Measurements from ENCODE around the gene LIN9. TPM values are rescaled to one million over a fixed set of nuclear protein-coding genes. Genes with fewer than 3 reads are reported as not detected.

Gene LIN9
- total RNA-seq, 1 donor from 2014 or later = 10.5 TPM

- peaks cover 4% of the 10 kb centered on the region for H3K27me3 Mint-ChIP-seq
- TF ChIP-seq, protein P1, sequence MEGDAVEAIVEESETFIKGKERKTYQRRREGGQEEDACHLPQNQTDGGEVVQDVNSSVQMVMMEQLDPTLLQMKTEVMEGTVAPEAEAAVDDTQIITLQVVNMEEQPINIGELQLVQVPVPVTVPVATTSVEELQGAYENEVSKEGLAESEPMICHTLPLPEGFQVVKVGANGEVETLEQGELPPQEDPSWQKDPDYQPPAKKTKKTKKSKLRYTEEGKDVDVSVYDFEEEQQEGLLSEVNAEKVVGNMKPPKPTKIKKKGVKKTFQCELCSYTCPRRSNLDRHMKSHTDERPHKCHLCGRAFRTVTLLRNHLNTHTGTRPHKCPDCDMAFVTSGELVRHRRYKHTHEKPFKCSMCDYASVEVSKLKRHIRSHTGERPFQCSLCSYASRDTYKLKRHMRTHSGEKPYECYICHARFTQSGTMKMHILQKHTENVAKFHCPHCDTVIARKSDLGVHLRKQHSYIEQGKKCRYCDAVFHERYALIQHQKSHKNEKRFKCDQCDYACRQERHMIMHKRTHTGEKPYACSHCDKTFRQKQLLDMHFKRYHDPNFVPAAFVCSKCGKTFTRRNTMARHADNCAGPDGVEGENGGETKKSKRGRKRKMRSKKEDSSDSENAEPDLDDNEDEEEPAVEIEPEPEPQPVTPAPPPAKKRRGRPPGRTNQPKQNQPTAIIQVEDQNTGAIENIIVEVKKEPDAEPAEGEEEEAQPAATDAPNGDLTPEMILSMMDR (conservative IDR thresholded peaks at IDR 0.05) = no peak
- H3K4me3 Mint-ChIP-seq = no peak overlapping the region
- H3K9me3 Mint-ChIP-seq = no peaks in the 10 kb centered on the region
- no peak for DNase-seq (ENCODE audit: extremely low spot score, unreplicated experiment)
- no peak overlapping the region for H3K27ac Mint-ChIP-seq
- H3K4me1 Mint-ChIP-seq (ENCODE audit: unreplicated experiment) = peaks cover 7% of the 10 kb centered on the region
- no peaks in the 10 kb centered on the region for H3K36me3 Mint-ChIP-seq
These were observed 93.7 kb downstream of the LIN9 start for GRCh38 chr1:226215239-226215638.

DNA sequence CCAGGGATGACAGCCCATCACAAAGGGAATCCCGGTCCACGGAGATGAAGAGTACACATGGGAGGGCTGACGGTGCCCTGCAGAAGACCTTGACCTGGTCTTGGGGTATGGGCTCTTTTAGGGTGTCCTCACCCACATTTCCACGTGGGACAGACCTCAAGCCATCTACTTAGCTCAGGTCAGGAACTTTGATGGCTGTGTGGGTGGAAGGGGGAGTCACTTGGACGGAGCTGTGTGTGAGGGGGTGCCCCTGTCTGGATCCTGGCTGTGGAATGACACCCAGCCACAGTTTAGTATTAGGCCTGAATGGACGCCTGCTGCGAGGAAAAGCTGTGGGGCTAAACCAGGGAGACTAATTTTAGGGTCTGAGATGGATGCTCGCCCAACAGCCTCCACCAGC lies 96.4 kb downstream of the LIN9 start:
- H3K9me3 Mint-ChIP-seq = no peaks in the 10 kb centered on the region
- no peaks in the 10 kb centered on the region for H3K36me3 Mint-ChIP-seq
- no peaks in the 10 kb centered on the region for H3K27me3 Mint-ChIP-seq
- TF ChIP-seq, protein P1 (conservative IDR thresholded peaks at IDR 0.05) = no peak
- H3K27ac Mint-ChIP-seq = no peak overlapping the region
- no peak overlapping the region for H3K4me3 Mint-ChIP-seq
- peaks cover 11% of the 10 kb centered on the region for H3K4me1 Mint-ChIP-seq (ENCODE audit: unreplicated experiment)
- no peak for DNase-seq (ENCODE audit: extremely low spot score, unreplicated experiment)

GRCh38 chr1:226211181-226211821 lies 97.7 kb downstream of the LIN9 start:
- Mint-ChIP-seq H3K9me3 (no peaks in the 10 kb centered on the region), H3K27me3 (no peaks in the 10 kb centered on the region), H3K4me3 (no peak overlapping the region), H3K27ac (no peak overlapping the region), H3K4me1 (ENCODE audit: unreplicated experiment) (peaks cover 6% of the 10 kb centered on the region), H3K36me3 (no peaks in the 10 kb centered on the region)
- DNase-seq (ENCODE audit: extremely low spot score, unreplicated experiment) = no peak
- TF ChIP-seq, protein P1 (conservative IDR thresholded peaks at IDR 0.05) = no peak

GRCh38 chr1:226210571-226211176 lies 98.3 kb downstream of the LIN9 start:
- H3K36me3 Mint-ChIP-seq = no peaks in the 10 kb centered on the region
- DNase-seq (ENCODE audit: extremely low spot score, unreplicated experiment) = no peak
- peaks cover 6% of the 10 kb centered on the region for H3K4me1 Mint-ChIP-seq (ENCODE audit: unreplicated experiment)
- H3K27me3 Mint-ChIP-seq = no peaks in the 10 kb centered on the region
- H3K9me3 Mint-ChIP-seq = no peaks in the 10 kb centered on the region
- no peak overlapping the region for H3K27ac Mint-ChIP-seq
- TF ChIP-seq, protein P1 (conservative IDR thresholded peaks at IDR 0.05) = no peak
- no peak overlapping the region for H3K4me3 Mint-ChIP-seq

GRCh38 chr1:226209307-226210059 lies 99.5 kb downstream of the LIN9 start:
- no peak for DNase-seq (ENCODE audit: extremely low spot score, unreplicated experiment)
- Mint-ChIP-seq H3K36me3 (no peaks in the 10 kb centered on the region), H3K4me1 (ENCODE audit: unreplicated experiment) (peaks cover 6% of the 10 kb centered on the region), H3K9me3 (no peaks in the 10 kb centered on the region), H3K4me3 (no peak overlapping the region), H3K27me3 (no peaks in the 10 kb centered on the region), H3K27ac (no peak overlapping the region)
- TF ChIP-seq, protein P1 (conservative IDR thresholded peaks at IDR 0.05) = no peak

Data from type B pancreatic cell (in vitro differentiated cells).